Measurements from ENCODE around the gene UBE2G2.

DNA sequence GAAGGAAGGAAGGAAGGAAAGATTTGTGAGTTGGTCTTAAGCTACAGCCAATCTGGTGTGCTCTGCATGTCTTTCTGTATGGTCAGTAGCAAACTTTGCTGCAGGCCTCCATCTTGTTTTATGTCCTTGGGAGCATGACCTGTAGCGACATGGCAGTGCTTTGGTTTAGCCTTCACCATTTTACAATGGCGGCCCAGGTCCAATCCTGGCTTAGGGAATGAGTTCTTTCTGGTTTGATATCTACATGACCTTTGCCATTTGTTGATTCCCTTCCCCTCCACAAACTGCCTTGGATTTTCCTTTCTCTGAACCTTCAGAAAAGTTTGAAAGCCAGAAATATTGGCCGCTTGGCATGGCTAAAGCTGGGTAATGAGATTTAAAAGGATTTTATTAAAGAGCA, 59.7 kb downstream of the UBE2G2 start:
- TF ChIP-seq POLR2A (IDR thresholded peaks at IDR 0.05) = no peak
- TF ChIP-seq, protein P1, sequence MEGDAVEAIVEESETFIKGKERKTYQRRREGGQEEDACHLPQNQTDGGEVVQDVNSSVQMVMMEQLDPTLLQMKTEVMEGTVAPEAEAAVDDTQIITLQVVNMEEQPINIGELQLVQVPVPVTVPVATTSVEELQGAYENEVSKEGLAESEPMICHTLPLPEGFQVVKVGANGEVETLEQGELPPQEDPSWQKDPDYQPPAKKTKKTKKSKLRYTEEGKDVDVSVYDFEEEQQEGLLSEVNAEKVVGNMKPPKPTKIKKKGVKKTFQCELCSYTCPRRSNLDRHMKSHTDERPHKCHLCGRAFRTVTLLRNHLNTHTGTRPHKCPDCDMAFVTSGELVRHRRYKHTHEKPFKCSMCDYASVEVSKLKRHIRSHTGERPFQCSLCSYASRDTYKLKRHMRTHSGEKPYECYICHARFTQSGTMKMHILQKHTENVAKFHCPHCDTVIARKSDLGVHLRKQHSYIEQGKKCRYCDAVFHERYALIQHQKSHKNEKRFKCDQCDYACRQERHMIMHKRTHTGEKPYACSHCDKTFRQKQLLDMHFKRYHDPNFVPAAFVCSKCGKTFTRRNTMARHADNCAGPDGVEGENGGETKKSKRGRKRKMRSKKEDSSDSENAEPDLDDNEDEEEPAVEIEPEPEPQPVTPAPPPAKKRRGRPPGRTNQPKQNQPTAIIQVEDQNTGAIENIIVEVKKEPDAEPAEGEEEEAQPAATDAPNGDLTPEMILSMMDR (IDR thresholded peaks at IDR 0.05) = no peak
- TF ChIP-seq POLR2AphosphoS5 (IDR thresholded peaks at IDR 0.05) = no peak

All from prostate gland (tissue), 2 donors.